ENCODE results near the gene TSGA10IP.

Gene TSGA10IP

GRCh38 chr11:65945430-65945911 is at the start of gene TSGA10IP:
TSGA10IP (plus strand) TSS chr11:65945480; CDS start chr11:65945676, 196 bp downstream.
- DNase-seq (ENCODE audit: low read depth) = no peak
- no peak within 1 kb of the TSS for H3K4me3 ChIP-seq (ENCODE audit: low read depth, low read length)
- TF ChIP-seq CTCF (IDR thresholded peaks at IDR 0.05; ENCODE audit: insufficient read depth, low read depth, low read length, missing control alignments) = no peak

GRCh38 chr11:65895482-65895981 is 49.7 kb upstream of the TSGA10IP start:
- H3K4me3 ChIP-seq (ENCODE audit: low read depth, low read length) = no peak overlapping the region
- no peak for TF ChIP-seq CTCF (IDR thresholded peaks at IDR 0.05; ENCODE audit: insufficient read depth, low read depth, low read length, missing control alignments)
- DNase-seq (ENCODE audit: low read depth) = no peak

GRCh38 chr11:65896034-65896999 is 49.0 kb upstream of the TSGA10IP start:
- TF ChIP-seq CTCF (IDR thresholded peaks at IDR 0.05; ENCODE audit: insufficient read depth, low read depth, low read length, missing control alignments) = no peak
- no peak for DNase-seq (ENCODE audit: low read depth)
- no peak overlapping the region for H3K4me3 ChIP-seq (ENCODE audit: low read depth, low read length)

- DNase-seq (ENCODE audit: low read depth) = no peak
- H3K4me3 ChIP-seq (ENCODE audit: low read depth, low read length) = no peak overlapping the region
- no peak for TF ChIP-seq CTCF (IDR thresholded peaks at IDR 0.05; ENCODE audit: insufficient read depth, low read depth, low read length, missing control alignments)
Observed at GRCh38 chr11:65897020-65897471, 48.2 kb upstream of the TSGA10IP start.

GRCh38 chr11:65898656-65899355 is 46.5 kb upstream of the TSGA10IP start:
- no peak for TF ChIP-seq CTCF (IDR thresholded peaks at IDR 0.05; ENCODE audit: insufficient read depth, low read depth, low read length, missing control alignments)
- DNase-seq (ENCODE audit: low read depth) = no peak
- H3K4me3 ChIP-seq (ENCODE audit: low read depth, low read length) = peak overlapping the region; percentile 60

GRCh38 chr11:65899356-65900124 is 45.7 kb upstream of the TSGA10IP start:
- TF ChIP-seq CTCF (IDR thresholded peaks at IDR 0.05; ENCODE audit: insufficient read depth, low read depth, low read length, missing control alignments) = peak; percentile 1
- H3K4me3 ChIP-seq (ENCODE audit: low read depth, low read length) = peak overlapping the region; percentile 60
- peak; percentile 70 for DNase-seq (ENCODE audit: low read depth)
